Fibroblast of skin of abdomen (primary cell): ENCODE measurements around the gene FNBP1L.
"Not testable (repeated sequence)": the region's sequence is repeated elsewhere in the genome, so short reads cannot be mapped to it uniquely, and the experiment has no call there.

Source experiments
- DNase-seq: peaks from one replicate; pipeline ENCODE4 v3.0.0-alpha.2; 2013

The FNBP1L gene

GRCh38 chr1:93575621-93576284 lies 127.8 kb downstream of the FNBP1L start:
- DNase-seq: peak; percentile 43

GRCh38 chr1:93576346-93576745 lies 128.4 kb downstream of the FNBP1L start:
- DNase-seq: peak; percentile 62

- no peak for DNase-seq
Measured at GRCh38 chr1:93576746-93577145, 128.8 kb downstream of the FNBP1L start.

- DNase-seq: no peak
Measured at GRCh38 chr1:93577536-93578432, 129.9 kb downstream of the FNBP1L start.

- no peak for DNase-seq
Measured at GRCh38 chr1:93578433-93578830, 130.5 kb downstream of the FNBP1L start.

GRCh38 chr1:93578911-93579825 lies 131.2 kb downstream of the FNBP1L start:
- no peak for DNase-seq

- peak; percentile 74 for DNase-seq
Measured at GRCh38 chr1:93579891-93580290, 132.0 kb downstream of the FNBP1L start.

GRCh38 chr1:93581917-93582850 lies 134.3 kb downstream of the FNBP1L start:
- DNase-seq: no peak

- peak; percentile 23 for DNase-seq
Measured at GRCh38 chr1:93584261-93585003, 136.5 kb downstream of the FNBP1L start.

- DNase-seq: peak; percentile 39
Measured at GRCh38 chr1:93585059-93585966, 137.4 kb downstream of the FNBP1L start.

- no peak for DNase-seq
Measured at GRCh38 chr1:93587354-93587753, 139.4 kb downstream of the FNBP1L start.

- DNase-seq: no peak
Measured at GRCh38 chr1:93588206-93588605, 140.3 kb downstream of the FNBP1L start.

- DNase-seq: no peak
Measured at GRCh38 chr1:93588955-93589354, 141.0 kb downstream of the FNBP1L start.

GRCh38 chr1:93591291-93591675 lies 143.4 kb downstream of the FNBP1L start:
- DNase-seq: not testable (repeated sequence)

GRCh38 chr1:93591676-93592550 lies 144.0 kb downstream of the FNBP1L start:
- DNase-seq: no peak

GRCh38 chr1:93592551-93592949 lies 144.6 kb downstream of the FNBP1L start:
- no peak for DNase-seq

GRCh38 chr1:93593854-93594602 lies 146.1 kb downstream of the FNBP1L start:
- DNase-seq: no peak

- no peak for DNase-seq
Measured at GRCh38 chr1:93594603-93594880, 146.6 kb downstream of the FNBP1L start.
